T-helper 17 cell (primary cell): ENCODE data around the gene FHIT. TPM values are rescaled to one million over a fixed set of nuclear protein-coding genes. Genes with fewer than 3 reads are reported as not detected.

Experiments used
- ATAC-seq: fragments of 150-1000 bp; cut with Tn5 transposase; 2 replicates; pipeline ENCODE4 v1.10.0; 2021; ENCODE audit warnings: mild to moderate bottlenecking, moderate library complexity
- DNase-seq, 3 donors: peaks; one replicate each; pipeline versions ENCODE4 v3.0.0 to v3.0.0-alpha.2; 2020 to 2021
- H3K9me3 ChIP-seq: one replicate; pipeline ENCODE4 v1.7.0; 2013; ENCODE audit warnings: low read length, mild to moderate bottlenecking; ENCODE audit not compliant: control insufficient read depth, poor library complexity, severe bottlenecking
- H3K27ac Mint-ChIP-seq: one replicate; pipeline ENCODE4 v1.8.0; 2022; ENCODE audit warnings: mild to moderate bottlenecking, moderate library complexity, mixed read lengths
- H3K27me3 Mint-ChIP-seq: one replicate; pipeline ENCODE4 v1.8.0; 2022; ENCODE audit warnings: mixed read lengths
- H3K36me3 Mint-ChIP-seq: one replicate; pipeline ENCODE4 v1.8.0; 2022; ENCODE audit warnings: low read depth, mixed read lengths
- H3K4me1 Mint-ChIP-seq: one replicate; pipeline ENCODE4 v1.8.0; 2022; ENCODE audit warnings: mild to moderate bottlenecking, mixed read lengths
- H3K4me3 Mint-ChIP-seq: one replicate; pipeline ENCODE4 v1.8.0; 2022; ENCODE audit warnings: mild to moderate bottlenecking, moderate library complexity, mixed read lengths
- total RNA-seq, 4 donors: library from RNA in 2 of 4; stranded (reverse) in 2 of 4; gene quantifications; one replicate each; pipeline ENCODE4 v1.2.3 and lab custom pipeline; 2022 to 2026

Gene FHIT
- total RNA-seq, 2 donors from 2014 or later: 18.8 to 28.6 TPM

- ATAC-seq (no peak), DNase-seq (no peak)
- Mint-ChIP-seq H3K4me1 (no peaks in the 10 kb centered on the region), H3K27me3 (no peaks in the 10 kb centered on the region), H3K4me3 (no peak overlapping the region), H3K36me3 (no peaks in the 10 kb centered on the region), H3K27ac (no peak overlapping the region)
- H3K9me3 ChIP-seq: no peaks in the 10 kb centered on the region
Observed at GRCh38 chr3:60746043-60746638, 505.1 kb downstream of the FHIT start.

- no peak overlapping the region for H3K4me3 Mint-ChIP-seq
- ATAC-seq (no peak), DNase-seq (no peak)
- H3K9me3 ChIP-seq: no peaks in the 10 kb centered on the region
- no peaks in the 10 kb centered on the region for H3K4me1 Mint-ChIP-seq
- H3K27ac Mint-ChIP-seq: no peak overlapping the region
- H3K27me3 Mint-ChIP-seq: no peaks in the 10 kb centered on the region
- H3K36me3 Mint-ChIP-seq: no peaks in the 10 kb centered on the region
Observed at GRCh38 chr3:60743631-60744164, 507.6 kb downstream of the FHIT start.

GRCh38 chr3:60742606-60743145 lies 508.6 kb downstream of the FHIT start:
- no peaks in the 10 kb centered on the region for H3K4me1 Mint-ChIP-seq
- no peak overlapping the region for H3K4me3 Mint-ChIP-seq
- no peaks in the 10 kb centered on the region for H3K9me3 ChIP-seq
- H3K27ac Mint-ChIP-seq: no peak overlapping the region
- ATAC-seq (no peak), DNase-seq (no peak)
- H3K36me3 Mint-ChIP-seq: no peaks in the 10 kb centered on the region
- H3K27me3 Mint-ChIP-seq: no peaks in the 10 kb centered on the region

- H3K4me3 Mint-ChIP-seq: no peak overlapping the region
- H3K9me3 ChIP-seq: no peaks in the 10 kb centered on the region
Observed at GRCh38 chr3:60737633-60738399, 513.4 kb downstream of the FHIT start.

DNA sequence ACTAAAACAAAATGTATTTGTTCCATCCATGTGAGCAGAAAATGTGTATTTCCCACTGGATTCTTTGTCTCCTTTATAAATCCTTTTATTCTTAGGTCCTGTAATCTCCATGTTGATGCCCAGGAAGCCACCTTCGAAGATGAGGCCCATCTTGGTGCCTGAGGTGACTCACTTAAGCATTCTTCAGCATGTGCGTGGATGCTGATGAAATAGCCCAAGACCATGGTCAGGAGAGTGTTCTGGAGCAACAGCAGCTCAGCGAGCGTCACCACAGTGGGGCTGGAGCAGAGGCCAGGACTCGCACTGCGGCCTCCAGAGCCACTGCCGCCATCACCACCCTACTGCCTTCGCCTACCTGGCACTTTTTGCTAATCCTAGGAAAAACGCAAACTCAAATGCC lies 520.9 kb downstream of the FHIT start:
- no peak for ATAC-seq
- Mint-ChIP-seq H3K27me3 (no peaks in the 10 kb centered on the region), H3K4me3 (no peak overlapping the region)

More at GRCh38 chr3:60737633-60738399, 513.4 kb downstream of the FHIT start:
- Mint-ChIP-seq H3K4me1 (no peaks in the 10 kb centered on the region), H3K27me3 (no peaks in the 10 kb centered on the region), H3K27ac (no peak overlapping the region), H3K36me3 (no peaks in the 10 kb centered on the region)
- no peak for ATAC-seq
- no peak for DNase-seq

GRCh38 chr3:60729056-60729455 lies 522.2 kb downstream of the FHIT start:
- no peaks in the 10 kb centered on the region for H3K9me3 ChIP-seq
- H3K4me3 Mint-ChIP-seq: no peak overlapping the region
- no peaks in the 10 kb centered on the region for H3K4me1 Mint-ChIP-seq
- no peaks in the 10 kb centered on the region for H3K36me3 Mint-ChIP-seq
- H3K27me3 Mint-ChIP-seq: no peaks in the 10 kb centered on the region
- H3K27ac Mint-ChIP-seq: no peak overlapping the region
- no peak for DNase-seq
- ATAC-seq: no peak

More for the DNA sequence above, 520.9 kb downstream of the FHIT start:
- H3K4me1 Mint-ChIP-seq: no peaks in the 10 kb centered on the region
- DNase-seq: no peak
- no peak overlapping the region for H3K27ac Mint-ChIP-seq
- H3K36me3 Mint-ChIP-seq: no peaks in the 10 kb centered on the region
- H3K9me3 ChIP-seq: no peaks in the 10 kb centered on the region

- Mint-ChIP-seq H3K4me1 (no peaks in the 10 kb centered on the region), H3K4me3 (no peak overlapping the region), H3K36me3 (no peaks in the 10 kb centered on the region), H3K27me3 (no peaks in the 10 kb centered on the region), H3K27ac (no peak overlapping the region)
- no peak for DNase-seq
- H3K9me3 ChIP-seq: no peaks in the 10 kb centered on the region
- ATAC-seq: no peak
Observed at GRCh38 chr3:60728006-60728405, 523.2 kb downstream of the FHIT start.

DNA sequence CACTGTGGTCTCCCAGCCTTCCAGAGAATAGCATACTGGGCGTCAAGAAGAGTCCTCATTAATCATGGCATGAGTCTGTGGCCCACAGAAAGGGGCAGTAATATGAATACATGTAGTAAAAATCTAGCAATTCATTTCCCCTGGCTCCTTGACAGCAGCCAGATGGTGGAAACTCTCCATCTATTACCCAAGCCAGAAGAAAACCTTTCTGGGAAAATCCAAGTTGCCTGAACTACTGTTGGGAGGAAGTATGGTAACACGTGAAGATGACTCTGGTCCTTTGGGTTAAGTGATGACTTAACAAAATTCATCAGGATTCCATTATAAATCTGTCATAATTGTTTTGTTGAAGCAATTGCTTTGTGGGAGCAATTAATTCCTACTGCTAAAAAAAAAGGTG lies 530.5 kb downstream of the FHIT start:
- no peak for ATAC-seq
- no peak overlapping the region for H3K27ac Mint-ChIP-seq

DNA sequence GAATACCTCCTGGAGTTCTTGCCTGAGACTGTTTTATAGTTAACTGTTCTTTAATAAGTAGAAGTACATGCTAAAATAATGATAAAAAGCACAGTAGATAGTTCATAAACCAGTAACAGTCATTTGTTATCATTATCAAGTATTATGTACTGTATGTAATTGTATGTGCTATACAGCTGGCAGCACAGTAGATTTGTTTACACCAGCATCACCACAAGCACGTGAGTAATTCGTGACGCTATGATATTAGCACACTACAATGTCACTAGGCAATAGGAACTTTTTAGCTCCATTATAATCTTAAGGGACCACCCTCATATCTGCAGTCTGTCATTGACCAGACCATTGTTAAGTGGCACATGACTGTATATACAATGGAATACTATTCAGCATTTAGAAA lies 534.7 kb downstream of the FHIT start:
- no peaks in the 10 kb centered on the region for H3K4me1 Mint-ChIP-seq
- H3K27ac Mint-ChIP-seq: no peak overlapping the region
- ATAC-seq (no peak), DNase-seq (no peak)
- no peak overlapping the region for H3K4me3 Mint-ChIP-seq
- H3K36me3 Mint-ChIP-seq: no peaks in the 10 kb centered on the region
- no peaks in the 10 kb centered on the region for H3K27me3 Mint-ChIP-seq
- H3K9me3 ChIP-seq: no peaks in the 10 kb centered on the region

More for the DNA sequence above, 530.5 kb downstream of the FHIT start:
- no peaks in the 10 kb centered on the region for H3K36me3 Mint-ChIP-seq
- DNase-seq: no peak
- no peaks in the 10 kb centered on the region for H3K27me3 Mint-ChIP-seq
- H3K9me3 ChIP-seq: no peaks in the 10 kb centered on the region
- no peaks in the 10 kb centered on the region for H3K4me1 Mint-ChIP-seq
- H3K4me3 Mint-ChIP-seq: no peak overlapping the region

GRCh38 chr3:60708191-60708975 lies 542.9 kb downstream of the FHIT start:
- Mint-ChIP-seq H3K27ac (no peak overlapping the region), H3K4me3 (no peak overlapping the region), H3K27me3 (no peaks in the 10 kb centered on the region), H3K36me3 (no peaks in the 10 kb centered on the region), H3K4me1 (no peaks in the 10 kb centered on the region)
- no peak for ATAC-seq
- DNase-seq: no peak
- H3K9me3 ChIP-seq: no peaks in the 10 kb centered on the region

DNA sequence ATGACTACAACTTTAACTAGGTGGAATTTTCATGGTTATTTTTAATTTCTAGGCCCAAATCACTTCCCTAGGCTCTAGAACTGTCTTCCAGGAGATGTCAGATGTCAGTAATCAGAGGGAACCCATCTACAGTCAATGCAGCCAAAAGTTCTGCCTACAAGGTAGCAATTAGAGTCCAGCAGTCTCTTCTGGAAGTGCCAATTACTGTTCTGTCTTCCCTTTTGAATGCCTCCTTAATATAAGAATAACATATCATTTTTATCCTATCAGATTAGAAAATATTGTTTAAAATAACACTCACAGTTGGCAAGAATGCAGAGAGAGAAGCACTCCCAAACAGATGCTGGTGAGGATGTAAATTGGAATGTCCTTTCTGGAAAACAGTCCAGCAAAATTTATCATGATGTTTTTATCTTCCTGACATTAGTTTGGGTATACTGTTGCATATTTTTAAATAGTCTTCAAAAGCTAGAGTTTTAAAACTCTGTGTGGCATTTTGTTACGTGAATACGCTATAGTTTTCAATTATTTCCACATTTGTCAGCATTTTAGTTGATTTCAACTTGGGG lies 543.7 kb downstream of the FHIT start:
- H3K27me3 Mint-ChIP-seq: no peaks in the 10 kb centered on the region
- ATAC-seq: no peak
- H3K27ac Mint-ChIP-seq: no peak overlapping the region
- H3K36me3 Mint-ChIP-seq: no peaks in the 10 kb centered on the region
- DNase-seq: no peak
- no peak overlapping the region for H3K4me3 Mint-ChIP-seq
- H3K4me1 Mint-ChIP-seq: no peaks in the 10 kb centered on the region
- H3K9me3 ChIP-seq: no peaks in the 10 kb centered on the region

DNA sequence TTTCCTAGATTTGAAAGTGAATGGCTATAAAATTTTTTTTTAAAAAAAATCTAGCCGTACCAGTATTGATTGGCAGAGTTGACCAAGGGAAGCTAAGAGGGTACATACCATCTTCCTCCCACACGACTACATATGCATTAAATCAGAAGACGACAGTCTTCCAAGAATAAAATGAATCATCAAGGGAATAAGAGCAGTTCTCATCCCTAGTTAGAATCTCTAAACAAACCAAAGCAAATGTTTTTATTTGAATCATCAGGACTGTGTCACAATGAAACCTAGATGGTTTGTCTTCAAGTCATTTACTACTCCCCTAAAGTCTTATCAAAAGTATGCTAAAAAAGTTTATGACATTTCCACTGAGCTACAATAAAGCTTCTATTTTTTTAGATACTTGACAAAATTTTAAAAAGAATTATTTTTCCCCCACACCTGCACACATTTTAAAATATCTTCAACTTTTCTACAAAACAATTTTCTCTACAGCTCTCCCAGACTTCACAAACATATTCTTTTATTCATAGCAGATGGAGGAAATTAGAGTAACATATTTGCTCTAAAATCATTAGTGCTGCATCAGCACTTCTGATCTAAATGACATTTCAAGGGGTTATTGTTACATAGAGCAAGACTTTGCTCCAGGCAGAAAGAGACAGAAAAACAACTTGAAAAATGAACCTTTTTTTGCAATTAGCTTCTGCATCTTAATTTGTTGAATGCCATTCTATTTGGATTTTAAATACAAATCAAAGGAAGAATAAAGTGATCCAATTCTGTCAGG lies 547.1 kb downstream of the FHIT start:
- Mint-ChIP-seq H3K36me3 (no peaks in the 10 kb centered on the region), H3K4me3 (no peak overlapping the region), H3K27me3 (no peaks in the 10 kb centered on the region), H3K27ac (no peak overlapping the region), H3K4me1 (no peaks in the 10 kb centered on the region)
- ATAC-seq (no peak), DNase-seq (no peak)
- no peaks in the 10 kb centered on the region for H3K9me3 ChIP-seq
